ENCODE data around the gene OPCML. TPM values are rescaled to one million over a fixed set of nuclear protein-coding genes. Genes with fewer than 3 reads are reported as not detected.

The OPCML gene
- total RNA-seq, 1 experiment from 2014 or later, result not detected

GRCh38 chr11:133041181-133041580, 491.1 kb downstream of the OPCML start:
- no peak for DNase-seq
- Histone ChIP-seq H3K36me3 (ENCODE audit: control insufficient read depth, insufficient read depth, low read length) (no peaks in the 10 kb centered on the region), H3K27me3 (replicated peaks; ENCODE audit: control insufficient read depth, insufficient read depth, low read length) (no peaks in the 10 kb centered on the region), H3K4me3 (ENCODE audit: low read depth, low read length) (no peak overlapping the region), H3K4me1 (no peaks in the 10 kb centered on the region), H3K9me3 (no peaks in the 10 kb centered on the region)
- Mint-ChIP-seq H3K9me3 (ENCODE audit: unreplicated experiment) (peaks cover 6% of the 10 kb centered on the region), H3K36me3 (ENCODE audit: insufficient read depth, unreplicated experiment) (no peaks in the 10 kb centered on the region), H3K4me1 (ENCODE audit: low read depth, unreplicated experiment) (peaks cover 5% of the 10 kb centered on the region), H3K27me3 (ENCODE audit: insufficient read depth, unreplicated experiment) (peaks cover 29% of the 10 kb centered on the region), H3K27ac (ENCODE audit: unreplicated experiment) (no peak overlapping the region), H3K4me3 (ENCODE audit: unreplicated experiment) (no peak overlapping the region)
- CTCF ChIA-PET, result no interaction called here
- intact Hi-C loops (cut with micrococcal nuclease; ENCODE audit: unreplicated experiment), result no loop called here
- BruUV-seq (replicated peaks), result no TSS peak
- TF ChIP-seq CTCF (IDR thresholded peaks at IDR 0.05; ENCODE audit: insufficient read depth in 1 of 2, low read depth in 1 of 2, low read length in 1 of 2, severe bottlenecking in 1 of 2, unreplicated experiment in 1 of 2), result no peak
- POLR2A ChIA-PET, result no interaction called here

GRCh38 chr11:133040289-133040900, 491.9 kb downstream of the OPCML start:
- DNase-seq, result peak in 1 of 2 experiments; percentile 13
- H3K4me3 ChIP-seq (ENCODE audit: low read depth, low read length), result no peak overlapping the region
- H3K27ac Mint-ChIP-seq (ENCODE audit: unreplicated experiment), result no peak overlapping the region
- H3K9me3 Mint-ChIP-seq (ENCODE audit: unreplicated experiment), result peaks cover 6% of the 10 kb centered on the region
- ChIA-PET POLR2A (no interaction called here), CTCF (no interaction called here)
- BruUV-seq (replicated peaks), result no TSS peak
- H3K36me3 ChIP-seq (ENCODE audit: control insufficient read depth, insufficient read depth, low read length), result no peaks in the 10 kb centered on the region
- peaks cover 25% of the 10 kb centered on the region for H3K27me3 Mint-ChIP-seq (ENCODE audit: insufficient read depth, unreplicated experiment)
- H3K4me3 Mint-ChIP-seq (ENCODE audit: unreplicated experiment), result no peak overlapping the region
- no peaks in the 10 kb centered on the region for H3K27me3 ChIP-seq (replicated peaks; ENCODE audit: control insufficient read depth, insufficient read depth, low read length)
- H3K4me1 ChIP-seq, result no peaks in the 10 kb centered on the region
- H3K9me3 ChIP-seq, result no peaks in the 10 kb centered on the region
- intact Hi-C loops (cut with micrococcal nuclease; ENCODE audit: unreplicated experiment), result no loop called here
- H3K36me3 Mint-ChIP-seq (ENCODE audit: insufficient read depth, unreplicated experiment), result no peaks in the 10 kb centered on the region
- no peak for TF ChIP-seq CTCF (IDR thresholded peaks at IDR 0.05; ENCODE audit: insufficient read depth in 1 of 2, low read depth in 1 of 2, low read length in 1 of 2, severe bottlenecking in 1 of 2, unreplicated experiment in 1 of 2)
- H3K4me1 Mint-ChIP-seq (ENCODE audit: low read depth, unreplicated experiment), result peaks cover 5% of the 10 kb centered on the region

DNA sequence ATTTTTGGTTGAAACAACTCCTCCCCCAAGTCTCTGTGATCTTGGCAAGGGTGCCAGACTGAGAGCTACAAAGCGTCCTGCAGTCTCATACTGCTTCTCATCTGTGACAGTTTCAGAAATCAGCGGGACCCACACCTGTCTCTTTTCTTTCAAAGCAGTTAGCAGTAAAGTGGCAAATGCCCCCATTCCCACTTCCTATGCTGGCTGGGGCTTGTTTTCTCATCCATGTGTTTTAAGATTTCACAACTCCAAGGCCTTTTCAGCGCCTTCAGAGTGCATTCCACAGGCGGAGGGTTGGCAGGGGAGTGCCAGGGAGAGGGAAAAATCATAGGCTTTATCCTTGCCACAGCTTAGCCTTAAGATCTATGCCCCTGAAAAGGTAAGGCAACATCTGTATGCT, 493.5 kb downstream of the OPCML start:
- peaks cover 5% of the 10 kb centered on the region for H3K4me1 Mint-ChIP-seq (ENCODE audit: low read depth, unreplicated experiment)
- ChIA-PET CTCF (no interaction called here), POLR2A (no interaction called here)
- no peaks in the 10 kb centered on the region for H3K36me3 Mint-ChIP-seq (ENCODE audit: insufficient read depth, unreplicated experiment)
- Histone ChIP-seq H3K27me3 (replicated peaks; ENCODE audit: control insufficient read depth, insufficient read depth, low read length) (no peaks in the 10 kb centered on the region), H3K36me3 (ENCODE audit: control insufficient read depth, insufficient read depth, low read length) (no peaks in the 10 kb centered on the region), H3K4me1 (no peaks in the 10 kb centered on the region), H3K4me3 (ENCODE audit: low read depth, low read length) (no peak overlapping the region), H3K9me3 (no peaks in the 10 kb centered on the region)
- peaks cover 20% of the 10 kb centered on the region for H3K27me3 Mint-ChIP-seq (ENCODE audit: insufficient read depth, unreplicated experiment)
- H3K27ac Mint-ChIP-seq (ENCODE audit: unreplicated experiment), result no peak overlapping the region
- DNase-seq, result no peak
- no peak for TF ChIP-seq CTCF (IDR thresholded peaks at IDR 0.05; ENCODE audit: insufficient read depth in 1 of 2, low read depth in 1 of 2, low read length in 1 of 2, severe bottlenecking in 1 of 2, unreplicated experiment in 1 of 2)
- no peak overlapping the region for H3K4me3 Mint-ChIP-seq (ENCODE audit: unreplicated experiment)
- BruUV-seq (replicated peaks), result no TSS peak
- peaks cover 6% of the 10 kb centered on the region for H3K9me3 Mint-ChIP-seq (ENCODE audit: unreplicated experiment)
- intact Hi-C loops (cut with micrococcal nuclease; ENCODE audit: unreplicated experiment), result no loop called here
